Tibial artery (tissue), 4 donors: ENCODE data around the gene TBPL2.

ENCODE experiments used
- DNase-seq, 2 donors: peaks; one replicate each; pipeline ENCODE4 v3.0.0-alpha.2; 2019
- H3K27ac ChIP-seq, 2 donors: fragments of 200-600 bp; sonication (generic) in 1 of 2; 1 replicate in 1 of 2; 2 replicates in 1 of 2; pipeline ENCODE4 v1.5.1; 2018 to 2019; ENCODE audit warnings: mild to moderate bottlenecking in 1 of 2
- H3K27me3 ChIP-seq, 2 donors: fragments of 200-600 bp; sonication (generic) in 1 of 2; one replicate each; pipeline versions ENCODE4 v1.5.1 to v1.6.0; 2016 to 2019
- H3K36me3 ChIP-seq, 3 donors: fragments of 200-600 bp; sonication (generic) in 2 of 3; one replicate each; pipeline ENCODE4 v1.5.1; 2016 to 2019; ENCODE audit warnings: mild to moderate bottlenecking in 2 of 3
- H3K4me1 ChIP-seq, 4 donors: fragments of 200-600 bp; sonication (generic) in 2 of 4; 1 replicate in 3 of 4; 2 replicates in 1 of 4; pipeline ENCODE4 v1.5.1; 2016 to 2019
- H3K4me3 ChIP-seq, 2 donors: fragments of 200-600 bp; sonication (generic) in 1 of 2; 1 replicate in 1 of 2; 2 replicates in 1 of 2; pipeline ENCODE4 v1.5.1; 2018 to 2019; ENCODE audit warnings: mild to moderate bottlenecking in 2 of 2
- H3K9me3 ChIP-seq, 3 donors: fragments of 200-600 bp; sonication (generic) in 1 of 3; one replicate each; pipeline ENCODE4 v1.5.1; 2016 to 2019
- CTCF ChIP-seq, 2 experiments: fragments of 200-600 bp in 1 of 2; fragments of 450-650 bp in 1 of 2; IDR thresholded peaks; one replicate each; pipeline ENCODE4 v1.5.1; 2017 to 2019; ENCODE audit warnings: antibody characterized with exemption in 2 of 2, mild to moderate bottlenecking in 1 of 2, moderate library complexity in 1 of 2
- intact Hi-C: fragments of 100-400 bp; cut with DNase I; formaldehyde crosslinking; loops from one replicate; pipeline ENCODE4 v1.15.0; 2023; ENCODE audit warnings: low total_unique reads

TBPL2 gene

GRCh38 chr14:55433880-55434804 lies 6.3 kb downstream of the TBPL2 start:
- no peaks in the 10 kb centered on the region for H3K9me3 ChIP-seq
- intact Hi-C loops: loop anchor here (5.0 kb wide), 1 partner anchor 222 kb away; no protein-coding TSS in a partner anchor
- DNase-seq: no peak
- no peak for TF ChIP-seq CTCF (IDR thresholded peaks at IDR 0.05)
- no peak overlapping the region for H3K4me3 ChIP-seq
- no peaks in the 10 kb centered on the region for H3K36me3 ChIP-seq
- no peaks in the 10 kb centered on the region for H3K4me1 ChIP-seq
- no peak overlapping the region for H3K27ac ChIP-seq
- peaks cover 0 to 14% of the 10 kb centered on the region in 2 donors for H3K27me3 ChIP-seq

GRCh38 chr14:55432628-55433027 lies 7.8 kb downstream of the TBPL2 start:
- no peak for DNase-seq
- Histone ChIP-seq H3K4me3 (no peak overlapping the region), H3K27me3 (peaks cover 0 to 7% of the 10 kb centered on the region in 2 donors), H3K27ac (no peak overlapping the region), H3K9me3 (no peaks in the 10 kb centered on the region), H3K36me3 (no peaks in the 10 kb centered on the region), H3K4me1 (no peaks in the 10 kb centered on the region)
- intact Hi-C loops: loop anchor here (5.0 kb wide), 1 partner anchor 220 kb away; no protein-coding TSS in a partner anchor
- no peak for TF ChIP-seq CTCF (IDR thresholded peaks at IDR 0.05)

GRCh38 chr14:55430024-55430690 lies 10.3 kb downstream of the TBPL2 start:
- intact Hi-C loops: loop anchor here (5.0 kb wide), 1 partner anchor 218 kb away; no protein-coding TSS in a partner anchor
- Histone ChIP-seq H3K9me3 (no peaks in the 10 kb centered on the region), H3K4me3 (no peak overlapping the region), H3K27me3 (no peaks in the 10 kb centered on the region), H3K4me1 (no peaks in the 10 kb centered on the region), H3K27ac (no peak overlapping the region), H3K36me3 (no peaks in the 10 kb centered on the region)
- TF ChIP-seq CTCF (IDR thresholded peaks at IDR 0.05): peak; percentile 42 to 57
- no peak for DNase-seq

GRCh38 chr14:55427439-55427838 lies 13.0 kb downstream of the TBPL2 start:
- no peaks in the 10 kb centered on the region for H3K36me3 ChIP-seq
- no peak overlapping the region for H3K4me3 ChIP-seq
- no peak for DNase-seq
- no peak overlapping the region for H3K27ac ChIP-seq
- no peaks in the 10 kb centered on the region for H3K9me3 ChIP-seq
- H3K4me1 ChIP-seq: no peaks in the 10 kb centered on the region
- no peak for TF ChIP-seq CTCF (IDR thresholded peaks at IDR 0.05)
- H3K27me3 ChIP-seq: no peaks in the 10 kb centered on the region
- intact Hi-C loops: no loop called here

- no peaks in the 10 kb centered on the region for H3K36me3 ChIP-seq
- TF ChIP-seq CTCF (IDR thresholded peaks at IDR 0.05): no peak
- no peaks in the 10 kb centered on the region for H3K4me1 ChIP-seq
- intact Hi-C loops: no loop called here
- H3K27ac ChIP-seq: no peak overlapping the region
- no peak for DNase-seq
- no peaks in the 10 kb centered on the region for H3K27me3 ChIP-seq
- no peak overlapping the region for H3K4me3 ChIP-seq
- no peaks in the 10 kb centered on the region for H3K9me3 ChIP-seq
Measured at GRCh38 chr14:55426891-55427290, 13.5 kb downstream of the TBPL2 start.
